GM08714 (cell line): Measurements from ENCODE around the gene ATRN.

Source experiments
- H3K4me3 ChIP-seq: fragments of 200-500 bp; sonication (Bioruptor generic); 2 replicates; pipeline ENCODE4 v1.5.1; 2014; ENCODE audit warnings: mild to moderate bottlenecking, low read length, inconsistent platforms
- ZNF274 ChIP-seq: IDR thresholded peaks from 2 replicates; pipeline ENCODE4 v1.6.1; 2012; ENCODE audit warnings: mild to moderate bottlenecking, low read depth, low read length

Gene ATRN

GRCh38 chr20:3680701-3681351, 210.0 kb downstream of the ATRN start:
- H3K4me3 ChIP-seq: no peak overlapping the region
- no peak for TF ChIP-seq ZNF274

GRCh38 chr20:3681352-3681930, 210.6 kb downstream of the ATRN start:
- no peak for TF ChIP-seq ZNF274
- H3K4me3 ChIP-seq: no peak overlapping the region

- H3K4me3 ChIP-seq: no peak within 1 kb of the TSS
- TF ChIP-seq ZNF274: no peak
These were observed 211.3 kb downstream of the ATRN start, which contains the start of gene ADAM33 for GRCh38 chr20:3681931-3682781. Gene ADAM33, minus strand, starts transcription at chr20:3682010. Its CDS starts 6 bp downstream, at chr20:3682004.

- no peak for TF ChIP-seq ZNF274
- H3K4me3 ChIP-seq: no peak overlapping the region
These were observed 214.5 kb downstream of the ATRN start for GRCh38 chr20:3685341-3685740.

- no peak for TF ChIP-seq ZNF274
These were observed 215.6 kb downstream of the ATRN start for GRCh38 chr20:3686421-3686820.

GRCh38 chr20:3686867-3687321, 216.1 kb downstream of the ATRN start:
- H3K4me3 ChIP-seq: no peak overlapping the region

More at GRCh38 chr20:3686421-3686820, 215.6 kb downstream of the ATRN start:
- no peak overlapping the region for H3K4me3 ChIP-seq

GRCh38 chr20:3687655-3688054, 216.8 kb downstream of the ATRN start:
- TF ChIP-seq ZNF274: no peak
- no peak overlapping the region for H3K4me3 ChIP-seq

More at GRCh38 chr20:3686867-3687321, 216.1 kb downstream of the ATRN start:
- no peak for TF ChIP-seq ZNF274

- H3K4me3 ChIP-seq: no peak overlapping the region
- no peak for TF ChIP-seq ZNF274
These were observed 219.2 kb downstream of the ATRN start for GRCh38 chr20:3689978-3690377.

- no peak for TF ChIP-seq ZNF274
- no peak overlapping the region for H3K4me3 ChIP-seq
These were observed 219.6 kb downstream of the ATRN start for GRCh38 chr20:3690413-3690812.

- no peak for TF ChIP-seq ZNF274
- H3K4me3 ChIP-seq: no peak overlapping the region
These were observed 220.5 kb downstream of the ATRN start for GRCh38 chr20:3691306-3691705.

- TF ChIP-seq ZNF274: no peak
- H3K4me3 ChIP-seq: no peak overlapping the region
These were observed 221.1 kb downstream of the ATRN start for GRCh38 chr20:3691897-3692296.

GRCh38 chr20:3692706-3693294, 222.0 kb downstream of the ATRN start:
- TF ChIP-seq ZNF274: no peak
- H3K4me3 ChIP-seq: no peak overlapping the region

- no peak overlapping the region for H3K4me3 ChIP-seq
- no peak for TF ChIP-seq ZNF274
These were observed 222.6 kb downstream of the ATRN start for GRCh38 chr20:3693376-3693775.

- TF ChIP-seq ZNF274: no peak
- no peak overlapping the region for H3K4me3 ChIP-seq
These were observed 224.0 kb downstream of the ATRN start for GRCh38 chr20:3694864-3695263.

GRCh38 chr20:3696200-3696599, 225.4 kb downstream of the ATRN start:
- TF ChIP-seq ZNF274: no peak
- H3K4me3 ChIP-seq: no peak overlapping the region
